ENCODE results near the gene OOSP4B. TPM values are rescaled to one million over a fixed set of nuclear protein-coding genes. Genes with fewer than 3 reads are reported as not detected.

OOSP4B gene
- total and polyA plus RNA-seq, 11 donors, result not detected

DNA sequence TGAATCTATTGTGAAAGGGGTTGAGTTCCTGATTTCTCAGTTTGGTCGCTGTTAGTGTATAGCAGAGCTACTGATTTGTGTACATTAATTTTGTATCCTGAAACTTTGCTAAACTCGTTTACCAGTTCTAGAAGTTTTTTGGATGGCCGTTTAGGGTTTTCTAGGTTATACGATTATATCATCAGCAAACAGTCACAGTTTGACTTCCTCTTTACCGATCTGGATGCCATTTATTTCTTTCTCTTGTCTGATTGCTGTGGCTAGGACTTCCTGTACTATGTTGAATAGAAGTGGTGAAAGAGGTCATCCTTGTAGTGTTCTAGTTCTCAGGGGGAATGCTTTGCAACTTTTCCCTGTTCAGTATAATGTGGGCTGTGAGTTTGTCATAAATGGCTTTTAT is 24.6 kb upstream of the OOSP4B start:
- H3K27me3 ChIP-seq, result no peaks in the 10 kb centered on the region
- H3K4me1 ChIP-seq, result no peaks in the 10 kb centered on the region
- DNase-seq (no peak), ATAC-seq (no peak)
- intact Hi-C loops (cut with DNase I), result no loop called here
- no peak overlapping the region for H3K4me3 ChIP-seq
- H3K9me3 ChIP-seq, result peaks cover 0 to 18% (median 4%) of the 10 kb centered on the region in 12 donors
- WGBS, 4 donors, result 59 to 72% (median 68%) methylated on average over 5 of the region's 5 CpGs
- no peak for TF ChIP-seq POLR2A (IDR thresholded peaks at IDR 0.05)
- TF ChIP-seq, protein P1, sequence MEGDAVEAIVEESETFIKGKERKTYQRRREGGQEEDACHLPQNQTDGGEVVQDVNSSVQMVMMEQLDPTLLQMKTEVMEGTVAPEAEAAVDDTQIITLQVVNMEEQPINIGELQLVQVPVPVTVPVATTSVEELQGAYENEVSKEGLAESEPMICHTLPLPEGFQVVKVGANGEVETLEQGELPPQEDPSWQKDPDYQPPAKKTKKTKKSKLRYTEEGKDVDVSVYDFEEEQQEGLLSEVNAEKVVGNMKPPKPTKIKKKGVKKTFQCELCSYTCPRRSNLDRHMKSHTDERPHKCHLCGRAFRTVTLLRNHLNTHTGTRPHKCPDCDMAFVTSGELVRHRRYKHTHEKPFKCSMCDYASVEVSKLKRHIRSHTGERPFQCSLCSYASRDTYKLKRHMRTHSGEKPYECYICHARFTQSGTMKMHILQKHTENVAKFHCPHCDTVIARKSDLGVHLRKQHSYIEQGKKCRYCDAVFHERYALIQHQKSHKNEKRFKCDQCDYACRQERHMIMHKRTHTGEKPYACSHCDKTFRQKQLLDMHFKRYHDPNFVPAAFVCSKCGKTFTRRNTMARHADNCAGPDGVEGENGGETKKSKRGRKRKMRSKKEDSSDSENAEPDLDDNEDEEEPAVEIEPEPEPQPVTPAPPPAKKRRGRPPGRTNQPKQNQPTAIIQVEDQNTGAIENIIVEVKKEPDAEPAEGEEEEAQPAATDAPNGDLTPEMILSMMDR (IDR thresholded peaks at IDR 0.05), result no peak
- no peak overlapping the region for H3K27ac ChIP-seq
- no peaks in the 10 kb centered on the region for H3K36me3 ChIP-seq

DNA sequence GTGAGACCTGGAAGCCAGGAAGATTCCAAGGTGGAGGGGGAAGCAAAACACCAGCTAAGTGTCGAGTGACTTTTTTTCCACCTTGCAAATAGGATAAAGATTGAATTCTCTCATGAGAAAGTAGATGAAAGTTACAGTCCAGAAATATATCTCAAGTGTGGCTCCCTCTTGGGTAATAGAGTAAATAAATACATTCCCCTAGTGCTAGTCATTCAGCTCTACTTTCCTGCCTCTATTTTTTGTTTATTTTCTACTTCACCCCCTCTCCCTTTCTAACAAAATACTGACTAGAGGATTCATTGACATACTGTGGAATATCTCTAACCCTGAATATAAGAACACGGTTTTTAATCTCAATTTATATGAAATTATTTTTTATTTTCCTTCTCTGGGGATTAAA is 19.2 kb upstream of the OOSP4B start:
- H3K27me3 ChIP-seq, result no peaks in the 10 kb centered on the region
- no peak for ATAC-seq
- H3K4me3 ChIP-seq, result no peak overlapping the region
- TF ChIP-seq, protein P1 (IDR thresholded peaks at IDR 0.05), result no peak
- TF ChIP-seq POLR2A (IDR thresholded peaks at IDR 0.05), result no peak
- no peaks in the 10 kb centered on the region for H3K36me3 ChIP-seq
- 53 to 75% (median 64%) methylated on average over 2 of the region's 2 CpGs for WGBS, 4 donors
- intact Hi-C loops (cut with DNase I), result no loop called here
- no peaks in the 10 kb centered on the region for H3K4me1 ChIP-seq
- no peak for DNase-seq
- no peak overlapping the region for H3K27ac ChIP-seq
- H3K9me3 ChIP-seq, result peaks cover 0 to 5% (median 0%) of the 10 kb centered on the region in 12 donors

GRCh38 chr11:59999691-60000090 is 17.3 kb upstream of the OOSP4B start:
- no peak for ATAC-seq
- no peak for DNase-seq
- 65 to 78% (median 71%) methylated on average over 4 of the region's 4 CpGs for WGBS, 4 donors
- intact Hi-C loops (cut with DNase I), result no loop called here
- Histone ChIP-seq H3K27ac (no peak overlapping the region), H3K27me3 (no peaks in the 10 kb centered on the region), H3K9me3 (peaks cover 0 to 5% (median 0%) of the 10 kb centered on the region in 12 donors), H3K4me1 (no peaks in the 10 kb centered on the region), H3K4me3 (no peak overlapping the region), H3K36me3 (no peaks in the 10 kb centered on the region)
- no peak for TF ChIP-seq POLR2A (IDR thresholded peaks at IDR 0.05)
- TF ChIP-seq, protein P1 (IDR thresholded peaks at IDR 0.05), result no peak

- WGBS, 4 donors, result 70 to 87% (median 85%) methylated on average over 2 of the region's 2 CpGs
- Histone ChIP-seq H3K4me1 (no peaks in the 10 kb centered on the region), H3K27ac (no peak overlapping the region), H3K9me3 (peaks cover 0 to 5% (median 0%) of the 10 kb centered on the region in 12 donors), H3K36me3 (no peaks in the 10 kb centered on the region), H3K4me3 (no peak overlapping the region), H3K27me3 (no peaks in the 10 kb centered on the region)
- intact Hi-C loops (cut with DNase I), result no loop called here
- TF ChIP-seq, protein P1 (IDR thresholded peaks at IDR 0.05), result no peak
- TF ChIP-seq POLR2A (IDR thresholded peaks at IDR 0.05), result no peak
- no peak for DNase-seq
- ATAC-seq, result no peak
These were observed 13.3 kb upstream of the OOSP4B start for GRCh38 chr11:60003729-60004128.

All from heart left ventricle (tissue), 16 donors.